Measurements from ENCODE around the gene CYP4F3.
"Not testable (repeated sequence)": the region's sequence is repeated elsewhere in the genome, so short reads cannot be mapped to it uniquely, and the experiment has no call there.

Gene CYP4F3

GRCh38 chr19:15671891-15672579, 31.3 kb downstream of the CYP4F3 start:
- TF ChIP-seq, protein P1, sequence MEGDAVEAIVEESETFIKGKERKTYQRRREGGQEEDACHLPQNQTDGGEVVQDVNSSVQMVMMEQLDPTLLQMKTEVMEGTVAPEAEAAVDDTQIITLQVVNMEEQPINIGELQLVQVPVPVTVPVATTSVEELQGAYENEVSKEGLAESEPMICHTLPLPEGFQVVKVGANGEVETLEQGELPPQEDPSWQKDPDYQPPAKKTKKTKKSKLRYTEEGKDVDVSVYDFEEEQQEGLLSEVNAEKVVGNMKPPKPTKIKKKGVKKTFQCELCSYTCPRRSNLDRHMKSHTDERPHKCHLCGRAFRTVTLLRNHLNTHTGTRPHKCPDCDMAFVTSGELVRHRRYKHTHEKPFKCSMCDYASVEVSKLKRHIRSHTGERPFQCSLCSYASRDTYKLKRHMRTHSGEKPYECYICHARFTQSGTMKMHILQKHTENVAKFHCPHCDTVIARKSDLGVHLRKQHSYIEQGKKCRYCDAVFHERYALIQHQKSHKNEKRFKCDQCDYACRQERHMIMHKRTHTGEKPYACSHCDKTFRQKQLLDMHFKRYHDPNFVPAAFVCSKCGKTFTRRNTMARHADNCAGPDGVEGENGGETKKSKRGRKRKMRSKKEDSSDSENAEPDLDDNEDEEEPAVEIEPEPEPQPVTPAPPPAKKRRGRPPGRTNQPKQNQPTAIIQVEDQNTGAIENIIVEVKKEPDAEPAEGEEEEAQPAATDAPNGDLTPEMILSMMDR (IDR thresholded peaks at IDR 0.05; ENCODE audit: insufficient read depth, low read length, poor library complexity, severe bottlenecking), result no peak
- no peak for DNase-seq (ENCODE audit: extremely low read depth, insufficient read length)
- H3K36me3 ChIP-seq (ENCODE audit: control insufficient read depth, insufficient read depth, low read length), result no peaks in the 10 kb centered on the region
- no peaks in the 10 kb centered on the region for H3K27me3 ChIP-seq (replicated peaks; ENCODE audit: control insufficient read depth, insufficient read depth, low read length)
- H3K4me3 ChIP-seq (replicated peaks; ENCODE audit: low read depth, low read length), result no peak overlapping the region

- DNase-seq (ENCODE audit: extremely low read depth, insufficient read length), result no peak
Observed at GRCh38 chr19:15672580-15673175, 32.0 kb downstream of the CYP4F3 start, which contains the start of gene CYP4F12. TSS of gene CYP4F12 (plus strand) at chr19:15673087. CDS start at chr19:15673530, 443 bp downstream.

GRCh38 chr19:15673176-15673654, 32.5 kb downstream of the CYP4F3 start:
- Histone ChIP-seq H3K36me3 (ENCODE audit: control insufficient read depth, insufficient read depth, low read length) (no peaks in the 10 kb centered on the region), H3K27me3 (replicated peaks; ENCODE audit: control insufficient read depth, insufficient read depth, low read length) (no peaks in the 10 kb centered on the region), H3K4me3 (replicated peaks; ENCODE audit: low read depth, low read length) (no peak overlapping the region)
- TF ChIP-seq, protein P1 (IDR thresholded peaks at IDR 0.05; ENCODE audit: insufficient read depth, low read length, poor library complexity, severe bottlenecking), result no peak
- DNase-seq (ENCODE audit: extremely low read depth, insufficient read length), result no peak

More at GRCh38 chr19:15672580-15673175, 32.0 kb downstream of the CYP4F3 start, which contains the start of gene CYP4F12:
- H3K27me3 ChIP-seq (replicated peaks; ENCODE audit: control insufficient read depth, insufficient read depth, low read length), result no peaks in the 10 kb centered on the region
- TF ChIP-seq, protein P1 (IDR thresholded peaks at IDR 0.05; ENCODE audit: insufficient read depth, low read length, poor library complexity, severe bottlenecking), result no peak
- H3K4me3 ChIP-seq (replicated peaks; ENCODE audit: low read depth, low read length), result no peak within 1 kb of the TSS
- no peaks in the 10 kb centered on the region for H3K36me3 ChIP-seq (ENCODE audit: control insufficient read depth, insufficient read depth, low read length)

- TF ChIP-seq, protein P1 (IDR thresholded peaks at IDR 0.05; ENCODE audit: insufficient read depth, low read length, poor library complexity, severe bottlenecking), result no peak
- no peak overlapping the region for H3K4me3 ChIP-seq (replicated peaks; ENCODE audit: low read depth, low read length)
Observed at GRCh38 chr19:15675560-15675959, 34.9 kb downstream of the CYP4F3 start.

GRCh38 chr19:15679089-15679488, 38.4 kb downstream of the CYP4F3 start:
- no peak for DNase-seq (ENCODE audit: extremely low read depth, insufficient read length)
- Histone ChIP-seq H3K36me3 (ENCODE audit: control insufficient read depth, insufficient read depth, low read length) (no peaks in the 10 kb centered on the region), H3K27me3 (replicated peaks; ENCODE audit: control insufficient read depth, insufficient read depth, low read length) (no peaks in the 10 kb centered on the region), H3K4me3 (replicated peaks; ENCODE audit: low read depth, low read length) (no peak overlapping the region)
- TF ChIP-seq, protein P1 (IDR thresholded peaks at IDR 0.05; ENCODE audit: insufficient read depth, low read length, poor library complexity, severe bottlenecking), result no peak

More at GRCh38 chr19:15675560-15675959, 34.9 kb downstream of the CYP4F3 start:
- no peak for DNase-seq (ENCODE audit: extremely low read depth, insufficient read length)
- Histone ChIP-seq H3K36me3 (ENCODE audit: control insufficient read depth, insufficient read depth, low read length) (no peaks in the 10 kb centered on the region), H3K27me3 (replicated peaks; ENCODE audit: control insufficient read depth, insufficient read depth, low read length) (no peaks in the 10 kb centered on the region)

DNA sequence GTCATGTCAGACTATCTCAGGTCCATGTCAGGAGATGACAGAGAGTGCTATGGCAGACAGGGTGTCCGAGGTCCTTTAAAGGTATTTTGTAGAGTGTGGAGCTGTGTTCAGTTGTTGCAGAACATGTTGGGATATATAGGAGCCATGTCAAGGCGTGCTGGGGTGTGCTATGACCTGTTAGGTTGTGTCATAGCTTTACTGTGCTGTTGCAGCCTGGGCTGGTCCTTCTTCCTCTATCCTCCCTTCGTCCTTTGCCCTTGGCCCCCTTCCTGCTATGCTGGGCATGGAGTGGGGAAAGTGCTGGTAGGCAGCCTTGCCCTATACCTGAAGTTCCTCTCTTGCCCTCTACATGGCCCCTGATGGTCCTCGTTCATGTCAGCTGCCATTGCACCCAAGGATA, 39.2 kb downstream of the CYP4F3 start:
- not testable (repeated sequence) for DNase-seq (ENCODE audit: extremely low read depth, insufficient read length); H3K4me3 ChIP-seq (replicated peaks; ENCODE audit: low read depth, low read length); H3K27me3 ChIP-seq (replicated peaks; ENCODE audit: control insufficient read depth, insufficient read depth, low read length); H3K36me3 ChIP-seq (ENCODE audit: control insufficient read depth, insufficient read depth, low read length)
